Testis (tissue), 3 donors: ENCODE measurements around the gene BBC3. TPM values are rescaled to one million over a fixed set of nuclear protein-coding genes. Genes with fewer than 3 reads are reported as not detected.

ENCODE experiments used
- DNase-seq: peaks from one replicate; pipeline ENCODE4 v3.0.0-alpha.2; 2019
- H3K27ac ChIP-seq, 2 donors: fragments of 200-600 bp; sonication (generic); one replicate each; pipeline ENCODE4 v1.5.1; 2019
- H3K27me3 ChIP-seq: fragments of 200-600 bp; sonication (generic); one replicate; pipeline ENCODE4 v1.5.1; 2019
- H3K36me3 ChIP-seq: fragments of 200-600 bp; sonication (generic); one replicate; pipeline ENCODE4 v1.5.1; 2017; ENCODE audit warnings: low read depth; ENCODE audit errors: missing control alignments
- H3K4me1 ChIP-seq: fragments of 200-600 bp; sonication (generic); one replicate; pipeline ENCODE4 v1.5.1; 2019
- H3K4me3 ChIP-seq, 2 donors: fragments of 200-600 bp; sonication (generic); one replicate each; pipeline ENCODE4 v1.5.1; 2017 to 2019
- H3K9me3 ChIP-seq: fragments of 200-600 bp; sonication (generic); one replicate; pipeline ENCODE4 v1.5.1; 2017
- CTCF ChIP-seq, 3 experiments: fragments of 450-650 bp in 2 of 3; fragments of 200-600 bp in 1 of 3; sonication (generic) in 1 of 3; IDR thresholded peaks; one replicate each; pipeline ENCODE4 v1.5.1; 2016 to 2019; ENCODE audit warnings: antibody characterized with exemption in 3 of 3, mild to moderate bottlenecking in 2 of 3, moderate library complexity in 1 of 3
- POLR2A ChIP-seq: fragments of 450-650 bp; IDR thresholded peaks from one replicate; pipeline ENCODE4 v1.6.1; 2017; ENCODE audit warnings: antibody characterized with exemption, mild to moderate bottlenecking, moderate library complexity
- WGBS, 2 donors: methylation state at CpG; one replicate each; pipeline ENCODE4 v1.1.5; 2018; 5-methylcytosine and 5-hydroxymethylcytosine counted together
- intact Hi-C: fragments of 100-400 bp; cut with DNase I; formaldehyde crosslinking; loops from one replicate; pipeline ENCODE4 v1.15.1; 2023; ENCODE audit warnings: low total_unique reads
- polyA plus RNA-seq: library from polyadenylated mRNA; stranded (reverse); fragments of 350-450 nt; fragmentation: Illumina TruSeq; extraction: RNeasy Lipid Tissue Mini Kit (QIAGEN cat#74804); gene quantifications from one replicate; pipeline ENCODE4 v1.2.3, GENCODE V29; 2014; ENCODE audit warnings: low read depth, low replicate concordance; ENCODE audit not compliant: insufficient read depth
- total RNA-seq, 2 donors: library from RNA; depleted of rRNA; stranded (reverse); fragments of >200 nt; gene quantifications; one replicate each; pipeline ENCODE4 v1.2.3, GENCODE V29; 2016

BBC3 gene
- total and polyA plus RNA-seq, 3 donors from 2014 or later: 3.3 to 10.2 (median 10.0) TPM

- WGBS, 2 donors: 62 to 69% methylated on average over 4 to 6 of the region's 6 CpGs
- peak overlapping the region in 1 of 2 donors; percentile 94 for H3K27ac ChIP-seq
- no peak for DNase-seq
Observed at GRCh38 chr19:47271949-47272348, 41.0 kb upstream of the BBC3 start.

DNA sequence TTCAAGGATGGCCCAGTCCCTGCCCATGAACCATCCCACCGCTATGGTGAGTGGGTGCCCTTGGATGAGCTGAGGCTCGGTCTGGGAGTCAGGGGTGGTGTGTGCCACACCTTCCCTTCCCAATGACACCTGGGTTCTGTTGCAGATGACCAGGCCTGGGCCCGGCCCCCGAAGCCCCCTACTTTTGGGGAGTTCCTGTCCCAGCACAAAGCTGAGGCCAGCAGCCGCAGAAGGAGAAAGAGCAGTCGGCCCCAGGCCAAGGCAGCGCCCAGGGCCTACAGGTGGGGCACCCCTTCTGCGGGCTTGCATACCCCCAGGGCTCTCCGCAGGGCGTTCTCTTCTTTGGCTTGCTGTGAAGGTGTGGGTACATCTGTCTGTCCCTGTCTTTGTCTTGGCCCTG, 39.4 kb upstream of the BBC3 start:
- 83 to 89% methylated on average over 2 to 10 of the region's 10 CpGs for WGBS, 2 donors
- Histone ChIP-seq H3K9me3 (no peaks in the 10 kb centered on the region), H3K36me3 (no peaks in the 10 kb centered on the region), H3K4me1 (peaks cover 11% of the 10 kb centered on the region), H3K4me3 (no peak overlapping the region), H3K27ac (no peak overlapping the region), H3K27me3 (no peaks in the 10 kb centered on the region)
- intact Hi-C loops: no loop called here
- no peak for DNase-seq
- TF ChIP-seq POLR2A: no peak
- no peak for TF ChIP-seq CTCF (IDR thresholded peaks at IDR 0.05)

More at GRCh38 chr19:47271949-47272348, 41.0 kb upstream of the BBC3 start:
- Histone ChIP-seq H3K27me3 (no peaks in the 10 kb centered on the region), H3K36me3 (no peaks in the 10 kb centered on the region), H3K9me3 (no peaks in the 10 kb centered on the region), H3K4me1 (peaks cover 24% of the 10 kb centered on the region), H3K4me3 (no peak overlapping the region)
- TF ChIP-seq POLR2A: no peak
- no peak for TF ChIP-seq CTCF (IDR thresholded peaks at IDR 0.05)
- intact Hi-C loops: no loop called here

GRCh38 chr19:47269596-47269995, 38.6 kb upstream of the BBC3 start:
- no peak for DNase-seq
- H3K36me3 ChIP-seq: no peaks in the 10 kb centered on the region

GRCh38 chr19:47268028-47268427, 37.0 kb upstream of the BBC3 start:
- whole genome bisulfite sequencing, 2 donors: 88 to 96% methylated on average over 6 of the region's 6 CpGs
- no peaks in the 10 kb centered on the region for H3K9me3 ChIP-seq
- no peak overlapping the region for H3K4me3 ChIP-seq
- no peak for DNase-seq
- H3K27ac ChIP-seq: no peak overlapping the region
- no peak for TF ChIP-seq CTCF (IDR thresholded peaks at IDR 0.05)
- no peak for TF ChIP-seq POLR2A
- H3K27me3 ChIP-seq: no peaks in the 10 kb centered on the region
- intact Hi-C loops: no loop called here
- peaks cover 6% of the 10 kb centered on the region for H3K4me1 ChIP-seq
- no peaks in the 10 kb centered on the region for H3K36me3 ChIP-seq

More at GRCh38 chr19:47269596-47269995, 38.6 kb upstream of the BBC3 start:
- H3K27me3 ChIP-seq: no peaks in the 10 kb centered on the region
- no peaks in the 10 kb centered on the region for H3K9me3 ChIP-seq
- intact Hi-C loops: no loop called here
- no peak overlapping the region for H3K27ac ChIP-seq
- H3K4me3 ChIP-seq: no peak overlapping the region
- peaks cover 8% of the 10 kb centered on the region for H3K4me1 ChIP-seq
- 88 to 90% methylated on average over 7 of the region's 7 CpGs for WGBS, 2 donors
- TF ChIP-seq POLR2A (no peak), CTCF (IDR thresholded peaks at IDR 0.05) (no peak)

- TF ChIP-seq POLR2A (no peak), CTCF (IDR thresholded peaks at IDR 0.05) (no peak)
- Histone ChIP-seq H3K36me3 (no peaks in the 10 kb centered on the region), H3K27ac (no peak overlapping the region), H3K9me3 (no peaks in the 10 kb centered on the region), H3K27me3 (no peaks in the 10 kb centered on the region), H3K4me1 (no peaks in the 10 kb centered on the region), H3K4me3 (no peak overlapping the region)
- intact Hi-C loops: no loop called here
- DNase-seq: no peak
- 86% methylated on average over 12 to 14 of the region's 14 CpGs for WGBS, 2 donors
Observed at GRCh38 chr19:47267350-47267759, 36.4 kb upstream of the BBC3 start.
